GM23338 (cell line): ENCODE measurements around the gene NME5. TPM values are rescaled to one million over a fixed set of nuclear protein-coding genes. Genes with fewer than 3 reads are reported as not detected.

Experiments
- ATAC-seq: fragments of 200-7000 bp; cut with Tn5 transposase; 3 replicates; pipeline ENCODE4 v1.9.1; 2020
- DNase-seq: peaks from one replicate; pipeline ENCODE4 v3.0.0-alpha.2; 2015; ENCODE audit warnings: low spot score
- H2AFZ ChIP-seq: fragments of 200-600 bp; sonication (generic); 2 replicates; pipeline ENCODE4 v1.8.0; 2016; ENCODE audit warnings: antibody characterized with exemption, mild to moderate bottlenecking, moderate library complexity
- H3F3A ChIP-seq: fragments of 200-600 bp; sonication (generic); replicated peaks from 2 replicates; pipeline ENCODE4 v1.8.0; 2017; ENCODE audit warnings: antibody characterized with exemption, mixed run types, low read depth
- H3K27ac ChIP-seq: fragments of 200-600 bp; sonication (generic); 2 replicates; pipeline ENCODE4 v1.6.1; 2016; ENCODE audit warnings: low read depth
- H3K27me3 ChIP-seq: fragments of 200-600 bp; sonication (generic); 2 replicates; pipeline ENCODE4 v1.8.0; 2016; ENCODE audit warnings: mild to moderate bottlenecking, mixed run types, moderate library complexity; ENCODE audit not compliant: insufficient read depth
- H3K36me3 ChIP-seq: fragments of 200-600 bp; sonication (generic); 2 replicates; pipeline ENCODE4 v1.8.0; 2016; ENCODE audit warnings: mild to moderate bottlenecking; ENCODE audit not compliant: insufficient read depth
- H3K4me1 ChIP-seq: fragments of 200-600 bp; sonication (generic); 2 replicates; pipeline ENCODE4 v1.8.0; 2016; ENCODE audit warnings: mild to moderate bottlenecking, moderate library complexity; ENCODE audit not compliant: insufficient read depth
- H3K4me2 ChIP-seq: fragments of 200-600 bp; sonication (generic); 2 replicates; pipeline ENCODE4 v1.7.1; 2017; ENCODE audit warnings: mixed run types
- H3K4me3 ChIP-seq: fragments of 200-600 bp; sonication (generic); 2 replicates; pipeline ENCODE4 v1.6.1; 2016; ENCODE audit warnings: mixed run types
- H3K79me2 ChIP-seq: fragments of 200-600 bp; sonication (generic); replicated peaks from 2 replicates; pipeline ENCODE4 v1.8.0; 2017; ENCODE audit warnings: mild to moderate bottlenecking; ENCODE audit not compliant: insufficient read depth
- H3K9me2 ChIP-seq: fragments of 200-600 bp; sonication (generic); 2 replicates; pipeline ENCODE4 v1.8.0; 2017; ENCODE audit not compliant: insufficient read depth
- H4K20me1 ChIP-seq: fragments of 200-600 bp; sonication (generic); replicated peaks from 2 replicates; pipeline ENCODE4 v1.8.0; 2017; ENCODE audit warnings: mild to moderate bottlenecking; ENCODE audit not compliant: insufficient read depth
- H3K27ac Mint-ChIP-seq: 2 replicates; pipeline ENCODE4 v1.8.0; 2020; ENCODE audit warnings: inconsistent platforms, mild to moderate bottlenecking, moderate library complexity, mixed read lengths
- H3K27me3 Mint-ChIP-seq: 3 replicates; pipeline ENCODE4 v1.8.0; 2022; ENCODE audit warnings: low read depth, mild to moderate bottlenecking, moderate library complexity, mixed read lengths, inconsistent platforms; ENCODE audit not compliant: insufficient read depth, poor library complexity
- H3K36me3 Mint-ChIP-seq: 3 replicates; pipeline ENCODE4 v1.8.0; 2021; ENCODE audit warnings: low read depth, mild to moderate bottlenecking, inconsistent platforms, moderate library complexity, mixed read lengths
- H3K4me1 Mint-ChIP-seq: 3 replicates; pipeline ENCODE4 v1.8.0; 2020; ENCODE audit warnings: mild to moderate bottlenecking, inconsistent platforms, mixed read lengths
- H3K4me3 Mint-ChIP-seq: 3 replicates; pipeline ENCODE4 v1.8.0; 2021; ENCODE audit warnings: moderate library complexity, mild to moderate bottlenecking, inconsistent platforms, mixed read lengths
- H3K9me3 Mint-ChIP-seq: 3 replicates; pipeline ENCODE4 v1.8.0; 2020; ENCODE audit warnings: moderate library complexity, mild to moderate bottlenecking, inconsistent platforms, mixed read lengths
- ETS1 ChIP-seq: IDR thresholded peaks from 2 replicates; pipeline ENCODE4 v1.6.1; 2016; ENCODE audit warnings: antibody characterized with exemption
- EZH2phosphoT487 ChIP-seq: fragments of 200-600 bp; sonication (generic); IDR thresholded peaks from one replicate; pipeline ENCODE4 v1.8.1; 2018; ENCODE audit warnings: antibody characterized with exemption; ENCODE audit not compliant: unreplicated experiment
- NANOG ChIP-seq: IDR thresholded peaks from 2 replicates; pipeline ENCODE4 v1.6.1; 2016; ENCODE audit warnings: antibody characterized with exemption, borderline replicate concordance
- POLR2AphosphoS5 ChIP-seq: IDR thresholded peaks from 2 replicates; pipeline ENCODE4 v1.6.1; 2016; ENCODE audit warnings: antibody characterized with exemption, low read depth
- polyA plus RNA-seq: library from polyadenylated mRNA; unstranded; fragments of >200 nt; fragmentation: Nextera tagmentation; extraction: Ambion mirVana; gene quantifications from 2 replicates; pipeline ENCODE4 v1.2.1, GENCODE V29; 2016
- total RNA-seq: library from RNA; depleted of rRNA; stranded (reverse); fragments of >200 nt; shearing (Covaris generic); gene quantifications from 2 replicates; pipeline ENCODE4 v1.2.3, GENCODE V29; 2014
- TF ChIP-seq, protein P1 (sequence below): fragments of 250-450 bp; sonication (Bioruptor Pico); IDR thresholded peaks from 2 replicates; pipeline ENCODE4 v1.5.0; 2020; ENCODE audit warnings: mild to moderate bottlenecking, moderate library complexity

Gene NME5
- total and polyA plus RNA-seq, 2 experiments from 2014 or later: 0.45 TPM; not detected in 1

- TF ChIP-seq, protein P1, sequence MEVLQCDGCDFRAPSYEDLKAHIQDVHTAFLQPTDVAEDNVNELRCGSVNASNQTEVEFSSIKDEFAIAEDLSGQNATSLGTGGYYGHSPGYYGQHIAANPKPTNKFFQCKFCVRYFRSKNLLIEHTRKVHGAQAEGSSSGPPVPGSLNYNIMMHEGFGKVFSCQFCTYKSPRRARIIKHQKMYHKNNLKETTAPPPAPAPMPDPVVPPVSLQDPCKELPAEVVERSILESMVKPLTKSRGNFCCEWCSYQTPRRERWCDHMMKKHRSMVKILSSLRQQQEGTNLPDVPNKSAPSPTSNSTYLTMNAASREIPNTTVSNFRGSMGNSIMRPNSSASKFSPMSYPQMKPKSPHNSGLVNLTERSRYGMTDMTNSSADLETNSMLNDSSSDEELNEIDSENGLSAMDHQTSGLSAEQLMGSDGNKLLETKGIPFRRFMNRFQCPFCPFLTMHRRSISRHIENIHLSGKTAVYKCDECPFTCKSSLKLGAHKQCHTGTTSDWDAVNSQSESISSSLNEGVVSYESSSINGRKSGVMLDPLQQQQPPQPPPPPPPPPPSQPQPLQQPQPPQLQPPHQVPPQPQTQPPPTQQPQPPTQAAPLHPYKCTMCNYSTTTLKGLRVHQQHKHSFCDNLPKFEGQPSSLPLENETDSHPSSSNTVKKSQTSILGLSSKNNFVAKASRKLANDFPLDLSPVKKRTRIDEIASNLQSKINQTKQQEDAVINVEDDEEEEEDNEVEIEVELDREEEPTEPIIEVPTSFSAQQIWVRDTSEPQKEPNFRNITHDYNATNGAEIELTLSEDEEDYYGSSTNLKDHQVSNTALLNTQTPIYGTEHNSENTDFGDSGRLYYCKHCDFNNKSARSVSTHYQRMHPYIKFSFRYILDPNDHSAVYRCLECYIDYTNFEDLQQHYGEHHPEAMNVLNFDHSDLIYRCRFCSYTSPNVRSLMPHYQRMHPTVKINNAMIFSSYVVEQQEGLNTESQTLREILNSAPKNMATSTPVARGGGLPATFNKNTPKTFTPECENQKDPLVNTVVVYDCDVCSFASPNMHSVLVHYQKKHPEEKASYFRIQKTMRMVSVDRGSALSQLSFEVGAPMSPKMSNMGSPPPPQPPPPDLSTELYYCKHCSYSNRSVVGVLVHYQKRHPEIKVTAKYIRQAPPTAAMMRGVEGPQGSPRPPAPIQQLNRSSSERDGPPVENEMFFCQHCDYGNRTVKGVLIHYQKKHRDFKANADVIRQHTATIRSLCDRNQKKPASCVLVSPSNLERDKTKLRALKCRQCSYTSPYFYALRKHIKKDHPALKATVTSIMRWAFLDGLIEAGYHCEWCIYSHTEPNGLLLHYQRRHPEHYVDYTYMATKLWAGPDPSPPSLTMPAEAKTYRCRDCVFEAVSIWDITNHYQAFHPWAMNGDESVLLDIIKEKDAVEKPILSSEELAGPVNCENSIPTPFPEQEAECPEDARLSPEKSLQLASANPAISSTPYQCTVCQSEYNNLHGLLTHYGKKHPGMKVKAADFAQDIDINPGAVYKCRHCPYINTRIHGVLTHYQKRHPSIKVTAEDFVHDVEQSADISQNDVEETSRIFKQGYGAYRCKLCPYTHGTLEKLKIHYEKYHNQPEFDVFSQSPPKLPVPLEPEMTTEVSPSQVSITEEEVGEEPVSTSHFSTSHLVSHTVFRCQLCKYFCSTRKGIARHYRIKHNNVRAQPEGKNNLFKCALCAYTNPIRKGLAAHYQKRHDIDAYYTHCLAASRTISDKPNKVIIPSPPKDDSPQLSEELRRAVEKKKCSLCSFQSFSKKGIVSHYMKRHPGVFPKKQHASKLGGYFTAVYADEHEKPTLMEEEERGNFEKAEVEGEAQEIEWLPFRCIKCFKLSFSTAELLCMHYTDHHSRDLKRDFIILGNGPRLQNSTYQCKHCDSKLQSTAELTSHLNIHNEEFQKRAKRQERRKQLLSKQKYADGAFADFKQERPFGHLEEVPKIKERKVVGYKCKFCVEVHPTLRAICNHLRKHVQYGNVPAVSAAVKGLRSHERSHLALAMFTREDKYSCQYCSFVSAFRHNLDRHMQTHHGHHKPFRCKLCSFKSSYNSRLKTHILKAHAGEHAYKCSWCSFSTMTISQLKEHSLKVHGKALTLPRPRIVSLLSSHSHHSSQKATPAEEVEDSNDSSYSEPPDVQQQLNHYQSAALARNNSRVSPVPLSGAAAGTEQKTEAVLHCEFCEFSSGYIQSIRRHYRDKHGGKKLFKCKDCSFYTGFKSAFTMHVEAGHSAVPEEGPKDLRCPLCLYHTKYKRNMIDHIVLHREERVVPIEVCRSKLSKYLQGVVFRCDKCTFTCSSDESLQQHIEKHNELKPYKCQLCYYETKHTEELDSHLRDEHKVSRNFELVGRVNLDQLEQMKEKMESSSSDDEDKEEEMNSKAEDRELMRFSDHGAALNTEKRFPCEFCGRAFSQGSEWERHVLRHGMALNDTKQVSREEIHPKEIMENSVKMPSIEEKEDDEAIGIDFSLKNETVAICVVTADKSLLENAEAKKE (CRISPR knock-in tag): no peak
- no peak for TF ChIP-seq EZH2phosphoT487
- no peak for TF ChIP-seq ETS1
These were observed 46.2 kb downstream of the NME5 start (continued) for GRCh38 chr5:138093036-138093435.

GRCh38 chr5:138092301-138092700 lies 46.9 kb downstream of the NME5 start:
- H3F3A ChIP-seq: peaks cover 13% of the 10 kb centered on the region
- peaks cover 48% of the 10 kb centered on the region for H3K4me1 ChIP-seq
- Mint-ChIP-seq H3K9me3 (no peaks in the 10 kb centered on the region), H3K4me1 (peaks cover 58% of the 10 kb centered on the region), H3K4me3 (peak overlapping the region; percentile 29; the same call in 2 of the 3 replicates), H3K27me3 (peaks cover 91% of the 10 kb centered on the region), H3K27ac (no peak overlapping the region), H3K36me3 (no peaks in the 10 kb centered on the region)
- no peak overlapping the region for H3K4me3 ChIP-seq
- peaks cover 6% of the 10 kb centered on the region for H4K20me1 ChIP-seq
- H3K36me3 ChIP-seq: no peaks in the 10 kb centered on the region
- no peak overlapping the region for H3K27ac ChIP-seq
- peak overlapping the region; percentile 67 for H3K4me2 ChIP-seq
- peak; percentile 9; the same call in 2 of the 3 replicates for ATAC-seq
- H2AFZ ChIP-seq: no peak overlapping the region
- DNase-seq: peak; percentile 51
- H3K79me2 ChIP-seq: no peaks in the 10 kb centered on the region
- no peaks in the 10 kb centered on the region for H3K9me2 ChIP-seq
- peaks cover 94% of the 10 kb centered on the region for H3K27me3 ChIP-seq
- TF ChIP-seq POLR2AphosphoS5: no peak
- TF ChIP-seq NANOG: peak; percentile 49; the same call in 1 of the 2 replicates
